Islet of Langerhans (tissue), 1 donor: Measurements from ENCODE around the gene C6orf136.
"Not testable (repeated sequence)": the region's sequence is repeated elsewhere in the genome, so short reads cannot be mapped to it uniquely, and the experiment has no call there.

Source experiments
- FAIRE-seq: peaks from one replicate; lab custom pipeline; 2011; peaks lifted over from hg19 to GRCh38; lab: Jason Lieb, UNC

C6orf136 gene

GRCh38 chr6:30657922-30658321 lies 11.0 kb downstream of the C6orf136 start:
- FAIRE-seq: not testable (repeated sequence)

- no peak for FAIRE-seq
These were observed 18.2 kb downstream of the C6orf136 start for GRCh38 chr6:30664994-30665767.

- FAIRE-seq: not testable (repeated sequence)
These were observed 19.4 kb downstream of the C6orf136 start for GRCh38 chr6:30666300-30666699.

- FAIRE-seq: no peak
These were observed 24.0 kb downstream of the C6orf136 start for GRCh38 chr6:30670760-30671527.

GRCh38 chr6:30672445-30673253 lies 25.7 kb downstream of the C6orf136 start, which contains the start of gene DHX16:
Gene DHX16, minus strand, starts transcription at chr6:30673006. Its CDS starts 165 bp downstream, at chr6:30672841.
- peak; percentile 94 for FAIRE-seq

- FAIRE-seq: no peak
These were observed 29.8 kb downstream of the C6orf136 start for GRCh38 chr6:30676660-30677285.

GRCh38 chr6:30678964-30679726 lies 32.2 kb downstream of the C6orf136 start:
- no peak for FAIRE-seq

- no peak for FAIRE-seq
These were observed 33.0 kb downstream of the C6orf136 start for GRCh38 chr6:30679765-30680535.

GRCh38 chr6:30681766-30682142 lies 34.8 kb downstream of the C6orf136 start:
- FAIRE-seq: no peak

GRCh38 chr6:30682143-30683117 lies 35.5 kb downstream of the C6orf136 start:
- FAIRE-seq: no peak

- FAIRE-seq: no peak
These were observed 36.4 kb downstream of the C6orf136 start for GRCh38 chr6:30683183-30683979.

GRCh38 chr6:30683980-30684338 lies 37.0 kb downstream of the C6orf136 start:
- FAIRE-seq: no peak

- FAIRE-seq: no peak
These were observed 37.6 kb downstream of the C6orf136 start for GRCh38 chr6:30684386-30685156.

- FAIRE-seq: no peak
These were observed 38.5 kb downstream of the C6orf136 start for GRCh38 chr6:30685157-30686008.

- FAIRE-seq: no peak
These were observed 39.3 kb downstream of the C6orf136 start, which contains the start of gene PPP1R18 for GRCh38 chr6:30686009-30686907. Gene PPP1R18, minus strand, starts transcription at chr6:30686645. Its CDS starts 627 bp downstream, at chr6:30686018.
